Adrenal gland (tissue), 5 donors: ENCODE measurements around the gene ZWILCH.

Experiments used
- CTCF ChIP-seq, 6 experiments: fragments of 450-650 bp in 4 of 6; fragments of 200-600 bp in 2 of 6; sonication (generic) in 1 of 6; IDR thresholded peaks; 1 replicate in 5 of 6; 2 replicates in 1 of 6; pipeline versions ENCODE4 v1.5.1 to v1.8.0; 2016 to 2021; ENCODE audit warnings: antibody characterized with exemption in 6 of 6, mild to moderate bottlenecking in 2 of 6, moderate library complexity in 1 of 6
- POLR2A ChIP-seq, 2 donors: fragments of 450-650 bp; IDR thresholded peaks; one replicate each; pipeline ENCODE4 v1.6.1; 2017; ENCODE audit warnings: antibody characterized with exemption in 2 of 2, mild to moderate bottlenecking in 2 of 2, moderate library complexity in 1 of 2
- donor health status: DM: no; HTN: no; CAD: no.

- no peak for TF ChIP-seq POLR2A (IDR thresholded peaks at IDR 0.05)
- no peak for TF ChIP-seq CTCF (IDR thresholded peaks at IDR 0.05)
Observed at GRCh38 chr15:66477011-66477410, 28.1 kb upstream of the ZWILCH start.
